ENCODE measurements around the gene WNT9B.

WNT9B gene, protein sequence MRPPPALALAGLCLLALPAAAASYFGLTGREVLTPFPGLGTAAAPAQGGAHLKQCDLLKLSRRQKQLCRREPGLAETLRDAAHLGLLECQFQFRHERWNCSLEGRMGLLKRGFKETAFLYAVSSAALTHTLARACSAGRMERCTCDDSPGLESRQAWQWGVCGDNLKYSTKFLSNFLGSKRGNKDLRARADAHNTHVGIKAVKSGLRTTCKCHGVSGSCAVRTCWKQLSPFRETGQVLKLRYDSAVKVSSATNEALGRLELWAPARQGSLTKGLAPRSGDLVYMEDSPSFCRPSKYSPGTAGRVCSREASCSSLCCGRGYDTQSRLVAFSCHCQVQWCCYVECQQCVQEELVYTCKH

DNA sequence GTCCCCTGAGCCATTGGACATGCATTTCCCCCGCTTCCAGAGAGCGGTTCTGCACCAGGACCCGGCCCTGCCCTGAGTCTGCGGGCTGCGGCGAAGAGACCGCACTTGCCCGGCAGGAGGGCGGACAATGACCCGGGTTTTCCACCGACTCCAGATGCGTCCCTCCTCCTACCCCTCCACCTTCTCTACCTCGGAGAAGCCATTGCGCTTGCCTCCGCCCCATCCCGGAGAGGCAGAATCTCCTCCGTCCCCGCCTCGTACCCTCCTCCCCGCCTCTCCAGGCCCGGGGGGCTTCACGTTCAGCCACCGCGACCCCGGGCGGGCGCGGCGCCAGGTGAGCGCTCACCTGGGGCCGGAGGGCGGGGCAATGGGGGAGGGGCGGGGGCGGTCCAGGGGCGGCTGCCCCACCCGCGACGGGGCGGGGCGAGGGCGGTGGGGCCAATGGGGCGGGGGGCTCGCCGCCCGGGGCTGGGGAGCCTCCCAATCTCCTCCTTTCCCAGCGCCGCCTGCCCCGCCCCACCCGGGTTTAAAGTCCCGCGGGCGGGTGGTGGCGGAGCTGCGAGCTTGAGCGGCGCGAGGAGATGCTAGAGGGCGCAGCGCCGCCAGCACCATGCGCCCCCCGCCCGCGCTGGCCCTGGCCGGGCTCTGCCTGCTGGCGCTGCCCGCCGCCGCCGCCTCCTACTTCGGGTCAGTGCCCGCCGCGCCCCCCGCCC is at the start of gene WNT9B:
Gene WNT9B, plus strand, starts transcription at position 555 of the 713 bp plus-strand sequence. Its CDS starts 56 bp downstream, at position 611.
- no peak for DNase-seq (ENCODE audit: low read depth, low spot score)

DNA sequence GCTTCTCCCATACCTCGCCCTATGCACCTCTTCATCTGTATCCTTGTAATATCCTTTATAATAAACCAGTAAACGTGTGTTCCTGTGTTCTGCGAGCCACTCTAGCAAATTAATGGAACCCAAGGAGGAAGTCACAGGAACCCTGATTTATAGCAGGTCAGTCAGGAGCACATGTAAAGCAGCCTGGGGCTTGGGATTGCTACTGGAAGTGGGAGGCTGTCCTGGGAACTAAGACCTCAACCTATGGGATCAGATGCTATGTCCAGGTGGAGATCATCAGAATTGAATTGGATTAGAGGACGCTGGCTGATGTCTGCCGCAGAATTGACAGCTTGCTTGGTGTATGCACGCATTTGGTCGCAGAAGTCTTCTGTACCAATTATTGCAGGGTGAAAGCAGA is 48.6 kb upstream of the WNT9B start:
- DNase-seq (ENCODE audit: low read depth, low spot score): no peak

DNA sequence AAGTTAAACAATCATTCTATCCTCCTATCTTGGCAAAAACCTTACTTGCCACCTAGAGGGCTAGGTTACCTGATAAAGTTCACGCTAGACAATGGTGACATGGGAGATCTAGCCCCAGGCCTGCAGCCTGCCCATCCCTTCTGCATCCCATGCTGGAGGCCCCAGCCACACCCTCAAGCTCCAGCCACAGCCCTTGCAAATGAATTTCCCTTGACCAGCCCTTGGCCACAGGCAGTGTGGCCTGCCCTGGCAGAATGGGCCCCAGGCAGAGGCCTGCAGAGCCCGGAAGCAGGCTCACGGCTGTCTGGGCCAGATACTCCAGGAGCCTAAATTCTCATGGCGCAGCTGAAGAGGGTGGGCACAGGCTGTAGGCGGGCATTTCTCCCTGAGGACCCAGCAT is 47.8 kb upstream of the WNT9B start:
- no peak for DNase-seq (ENCODE audit: low read depth, low spot score)

DNA sequence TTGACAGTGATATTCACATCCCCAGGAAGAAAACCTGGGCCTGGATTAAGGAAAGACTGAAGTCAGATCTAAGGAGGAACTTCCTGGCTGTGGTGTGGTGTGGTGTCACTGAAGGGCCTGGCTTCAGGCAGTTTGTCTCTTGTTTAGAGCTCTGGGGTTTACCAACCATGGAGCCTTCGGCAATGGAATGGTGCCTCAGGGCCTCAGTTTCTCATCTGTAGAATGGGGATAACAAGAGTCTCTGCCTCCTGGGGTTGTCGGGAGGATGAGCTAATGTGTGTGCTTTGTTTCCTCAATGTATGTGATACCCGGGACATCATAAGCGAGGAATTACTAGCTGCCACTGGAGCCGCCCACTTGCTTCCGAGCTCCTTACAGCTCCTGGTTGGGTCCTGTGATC is 45.6 kb upstream of the WNT9B start:
- DNase-seq (ENCODE audit: low read depth, low spot score): no peak

DNA sequence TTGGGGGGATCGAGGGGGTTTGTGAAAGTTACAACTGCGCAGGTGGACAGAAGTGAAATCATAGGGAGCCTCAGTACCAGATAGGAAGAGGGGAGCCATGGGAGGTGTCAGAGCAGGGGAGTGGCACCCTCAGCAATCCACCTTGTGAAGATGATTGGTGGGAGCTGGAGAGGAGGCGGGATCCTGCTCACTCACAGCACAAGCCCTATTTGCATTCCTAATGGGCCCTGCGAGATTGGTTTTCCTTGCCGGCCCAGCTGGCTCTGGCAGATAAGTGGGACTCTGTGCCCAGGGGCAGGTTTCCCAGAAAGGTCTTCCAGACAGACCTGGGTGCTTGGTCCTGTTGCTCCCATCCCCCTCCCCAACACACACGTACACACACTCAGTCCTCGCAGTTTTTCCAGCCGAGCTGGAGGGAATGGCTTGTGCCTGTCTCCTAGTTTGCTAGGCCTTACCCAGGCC is 42.2 kb upstream of the WNT9B start:
- no peak for DNase-seq (ENCODE audit: low read depth, low spot score)

DNA sequence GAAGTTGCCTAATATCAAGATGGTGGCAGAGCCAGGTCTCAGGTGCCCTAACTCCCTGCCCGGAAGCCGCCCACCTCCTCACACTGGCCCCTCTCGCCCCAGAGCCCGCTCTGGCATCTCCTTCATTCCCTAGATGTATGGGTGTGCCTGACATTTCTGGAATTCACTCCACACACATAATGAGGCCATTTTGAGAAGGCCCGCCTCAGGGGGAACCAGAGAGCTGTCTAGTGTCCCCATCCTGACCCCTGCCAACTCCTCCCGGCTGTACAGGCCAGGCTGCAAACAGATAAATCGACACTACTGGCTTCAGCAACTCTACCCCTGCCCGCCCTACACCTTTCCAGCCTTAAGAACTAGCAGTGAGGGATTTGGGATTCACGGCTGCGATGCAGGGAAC is 40.5 kb upstream of the WNT9B start:
- no peak for DNase-seq (ENCODE audit: low read depth, low spot score)

DNA sequence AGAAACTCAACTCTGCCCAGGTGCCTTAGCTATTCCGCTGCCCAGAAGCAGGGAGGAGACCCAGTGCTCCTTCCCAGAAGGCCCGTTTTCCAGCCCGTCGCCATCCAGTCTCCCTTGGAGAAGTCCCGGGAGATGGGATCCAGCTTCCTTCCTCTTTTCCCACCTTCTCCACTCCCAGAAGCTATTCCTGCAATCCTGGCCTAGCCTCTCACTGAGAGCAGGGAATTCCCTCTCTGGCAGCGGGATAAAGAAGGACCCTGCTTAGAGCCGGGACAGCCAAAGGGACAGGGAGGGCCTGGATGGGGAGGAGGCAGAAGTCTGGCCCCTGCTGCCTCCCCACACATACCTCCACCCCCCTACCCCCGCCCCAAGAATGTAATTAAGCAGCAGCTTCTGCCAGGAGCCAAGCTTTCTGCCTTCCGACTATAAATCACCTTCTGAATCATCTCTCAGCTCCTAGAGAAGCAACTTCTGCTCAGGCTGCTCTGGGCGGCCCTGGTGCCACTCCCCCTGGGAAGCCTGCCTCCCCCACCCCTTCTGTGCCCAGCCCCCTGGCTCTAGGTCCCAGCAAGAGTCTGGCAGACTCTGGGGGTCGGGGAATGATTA is 39.3 kb upstream of the WNT9B start:
- DNase-seq (ENCODE audit: low read depth, low spot score): no peak

DNA sequence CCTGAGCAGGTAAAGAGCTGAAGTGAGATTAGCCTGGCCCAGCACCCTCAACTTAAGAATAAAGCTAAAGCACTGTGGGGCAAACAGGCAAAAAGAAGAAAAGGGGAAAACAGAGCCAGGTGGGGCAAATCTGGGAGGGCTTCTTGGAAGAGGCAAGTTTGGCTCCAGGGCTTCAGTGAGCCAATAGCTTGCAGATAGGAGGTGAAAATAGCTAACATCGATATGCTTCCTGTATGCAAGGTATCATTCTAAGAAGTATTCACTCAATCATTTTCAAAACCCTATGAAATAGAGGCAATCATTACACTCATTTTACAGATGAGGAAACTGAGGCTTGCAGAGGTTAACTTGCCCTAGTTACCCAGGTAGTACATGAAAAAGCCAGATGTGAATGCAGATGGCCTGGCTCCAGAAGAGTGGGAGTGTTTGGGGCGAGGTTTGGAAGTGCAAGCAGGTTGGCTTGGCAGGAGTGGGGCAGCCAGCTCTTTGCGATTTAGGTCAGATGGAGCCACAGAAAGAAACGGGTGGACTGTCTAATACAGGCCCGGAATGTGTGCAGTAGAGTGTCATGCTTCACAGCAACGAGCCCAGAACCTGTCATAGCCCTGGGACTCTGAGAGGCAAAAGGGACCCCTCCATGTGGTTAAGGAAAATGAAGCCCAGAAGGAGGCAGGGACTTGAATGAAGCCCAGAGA is 38.6 kb upstream of the WNT9B start:
- no peak for DNase-seq (ENCODE audit: low read depth, low spot score)

DNA sequence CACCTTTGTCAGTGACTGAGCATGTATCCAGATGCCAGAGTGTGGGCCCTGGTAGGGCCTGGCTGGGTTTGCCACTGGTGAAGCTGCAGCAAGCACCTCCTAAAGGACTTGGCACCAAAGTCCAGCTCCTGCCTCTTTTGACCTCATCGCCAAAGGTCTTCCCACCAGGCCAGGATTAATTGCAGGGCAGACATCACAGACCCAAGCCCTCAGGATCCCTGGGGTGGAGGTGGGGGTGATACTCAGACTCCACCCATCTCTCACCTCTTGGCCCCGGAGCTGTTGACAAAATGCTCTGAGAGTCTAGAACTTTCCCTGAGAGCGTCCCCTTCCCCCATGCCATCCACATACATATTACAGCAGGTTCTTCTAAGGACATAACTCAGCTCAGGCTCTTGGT is 37.5 kb upstream of the WNT9B start:
- no peak for DNase-seq (ENCODE audit: low read depth, low spot score)

DNA sequence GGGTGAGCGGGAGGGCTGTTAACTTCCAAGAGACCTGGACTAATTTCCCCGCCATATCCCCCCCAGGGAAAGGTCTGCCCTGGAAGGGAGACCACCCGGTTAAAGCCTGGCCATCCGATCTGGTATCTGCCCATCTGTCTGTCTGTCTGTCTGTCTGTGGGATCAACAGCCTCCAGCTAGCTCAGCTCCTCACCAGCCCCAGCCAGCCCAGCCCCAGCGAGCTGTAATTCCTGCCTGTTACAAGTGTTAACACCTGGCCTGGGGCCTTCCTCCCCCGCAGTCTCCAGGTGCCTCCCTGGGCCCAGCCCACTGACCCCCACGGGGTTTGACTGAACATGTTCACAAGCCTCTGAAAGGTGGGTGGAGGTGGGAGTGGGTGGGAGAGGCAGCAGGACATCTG is 36.9 kb upstream of the WNT9B start:
- no peak for DNase-seq (ENCODE audit: low read depth, low spot score)

DNA sequence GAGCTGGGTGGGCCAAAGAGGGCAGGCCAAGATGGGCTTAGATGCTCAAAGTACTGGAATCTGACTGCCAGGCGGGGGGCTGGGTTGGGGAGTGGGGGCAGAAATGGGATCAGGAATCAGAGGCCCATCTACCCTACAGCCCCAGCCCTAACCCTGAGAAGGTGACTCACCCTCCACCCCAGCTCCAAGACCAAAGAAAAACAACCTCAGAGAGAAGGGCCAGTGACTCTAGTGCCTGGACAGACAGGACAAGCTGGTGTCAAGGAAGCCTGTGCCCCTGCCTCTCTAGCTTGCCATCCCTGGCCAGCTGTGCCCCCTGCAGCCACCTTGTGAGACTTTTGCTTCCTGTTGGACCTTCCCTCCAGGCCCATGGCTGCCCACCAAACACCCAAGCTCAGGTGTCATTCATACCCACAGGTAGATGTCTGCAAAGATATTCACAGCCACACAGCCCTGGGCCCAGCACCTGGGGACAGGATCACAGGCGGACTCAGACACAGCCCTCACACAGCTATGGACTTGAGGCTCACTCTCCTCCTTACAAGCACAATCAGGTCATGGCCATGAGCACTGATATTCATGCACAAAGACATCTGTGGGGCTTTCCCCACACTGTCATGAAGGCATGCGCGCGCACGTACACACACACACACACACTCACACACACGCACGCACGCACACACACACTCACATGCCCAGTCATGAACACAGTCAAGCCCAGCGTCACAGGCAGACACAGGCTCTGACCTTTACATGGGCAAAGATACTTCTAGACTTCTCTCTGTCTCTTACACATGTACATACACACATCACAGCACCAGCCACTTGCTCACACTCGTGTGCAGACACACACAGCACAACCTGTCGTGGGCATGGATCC is 35.7 kb upstream of the WNT9B start:
- DNase-seq (ENCODE audit: low read depth, low spot score): no peak

DNA sequence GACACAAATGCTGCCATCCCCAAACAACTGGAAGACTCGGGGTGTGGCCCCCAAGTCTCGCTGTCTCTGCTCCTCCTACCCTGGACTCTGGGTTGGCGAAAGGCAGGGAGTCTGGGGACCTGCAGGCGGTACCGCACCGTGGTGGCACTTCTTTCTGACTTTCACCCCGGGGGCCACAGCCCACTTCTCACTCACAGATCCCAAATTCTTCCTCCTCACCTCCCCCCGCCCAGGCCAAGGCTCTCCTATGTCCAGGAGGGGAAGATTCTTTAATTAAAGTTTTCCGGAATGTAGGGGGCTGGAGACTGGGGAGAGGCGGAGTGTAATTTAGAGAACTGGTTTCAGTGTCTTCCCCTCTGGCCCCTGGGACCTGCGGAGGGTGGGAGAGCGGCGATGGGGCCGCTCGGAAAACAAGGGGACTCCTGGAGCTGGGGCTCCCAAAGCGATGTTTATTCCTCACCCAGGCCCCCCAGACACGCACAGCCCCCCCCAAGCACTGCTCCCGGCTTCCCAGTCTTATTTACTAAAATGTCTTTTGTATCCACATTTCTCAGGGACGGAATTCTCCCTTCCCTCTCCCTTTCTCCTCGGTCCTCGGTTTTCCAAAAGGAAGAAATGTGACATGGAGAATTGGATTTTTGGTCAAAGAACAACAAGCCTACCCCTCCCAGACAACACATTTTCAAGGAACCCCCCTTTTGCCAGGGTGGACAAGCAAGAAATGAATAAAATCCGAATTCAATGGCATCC is 34.1 kb upstream of the WNT9B start:
- no peak for DNase-seq (ENCODE audit: low read depth, low spot score)

DNA sequence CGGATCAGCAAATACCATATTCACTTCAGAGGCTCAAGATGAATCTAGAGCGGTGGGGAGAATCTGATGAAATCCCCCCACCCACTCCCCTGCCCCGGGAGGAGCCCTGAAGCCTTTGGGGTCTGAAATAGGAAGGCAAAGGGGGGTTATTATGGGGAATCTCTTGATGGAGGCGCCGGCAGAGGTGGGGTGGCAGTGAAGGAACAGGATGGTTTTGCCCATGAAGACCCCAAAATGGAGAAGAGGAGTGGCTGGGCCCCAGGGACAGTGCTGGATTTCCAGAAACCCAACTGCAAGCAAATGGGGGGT is 33.5 kb upstream of the WNT9B start:
- DNase-seq (ENCODE audit: low read depth, low spot score): no peak

DNA sequence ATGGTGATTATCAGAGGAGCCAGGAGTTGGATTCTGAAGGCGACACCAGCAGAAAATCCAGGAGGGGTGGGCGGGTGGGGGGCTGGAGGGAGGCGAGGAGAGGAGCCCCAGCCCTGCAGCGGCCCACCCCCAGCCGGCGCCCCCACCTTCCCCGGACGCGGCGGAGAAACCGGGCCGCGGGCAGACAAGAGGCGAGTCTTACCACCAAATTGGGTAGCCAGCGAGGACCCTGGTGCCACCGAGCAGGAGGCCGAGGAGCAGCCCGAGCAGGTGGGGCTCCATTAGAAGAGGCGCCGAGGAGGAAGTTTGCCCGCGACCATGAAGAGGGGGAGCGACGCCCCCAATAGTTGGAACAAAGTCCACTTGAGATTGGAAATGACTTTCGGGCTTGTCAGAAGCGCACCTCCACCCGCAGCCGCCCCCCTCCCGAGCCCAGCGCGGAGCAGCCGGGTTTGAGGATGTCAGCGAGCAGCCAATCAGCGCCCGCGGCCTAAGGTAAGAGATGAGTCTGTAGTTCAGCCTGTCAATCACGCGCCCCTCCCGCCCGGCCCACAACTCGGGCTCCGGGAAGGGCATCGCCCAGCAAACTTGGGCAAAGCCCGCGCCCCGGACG is 33.0 kb upstream of the WNT9B start, which contains the start of gene WNT3:
Gene WNT3, minus strand, starts transcription at position 377 of the 613 bp plus-strand sequence. Its CDS starts 95 bp downstream, at position 282.
- no peak for DNase-seq (ENCODE audit: low read depth, low spot score)

DNA sequence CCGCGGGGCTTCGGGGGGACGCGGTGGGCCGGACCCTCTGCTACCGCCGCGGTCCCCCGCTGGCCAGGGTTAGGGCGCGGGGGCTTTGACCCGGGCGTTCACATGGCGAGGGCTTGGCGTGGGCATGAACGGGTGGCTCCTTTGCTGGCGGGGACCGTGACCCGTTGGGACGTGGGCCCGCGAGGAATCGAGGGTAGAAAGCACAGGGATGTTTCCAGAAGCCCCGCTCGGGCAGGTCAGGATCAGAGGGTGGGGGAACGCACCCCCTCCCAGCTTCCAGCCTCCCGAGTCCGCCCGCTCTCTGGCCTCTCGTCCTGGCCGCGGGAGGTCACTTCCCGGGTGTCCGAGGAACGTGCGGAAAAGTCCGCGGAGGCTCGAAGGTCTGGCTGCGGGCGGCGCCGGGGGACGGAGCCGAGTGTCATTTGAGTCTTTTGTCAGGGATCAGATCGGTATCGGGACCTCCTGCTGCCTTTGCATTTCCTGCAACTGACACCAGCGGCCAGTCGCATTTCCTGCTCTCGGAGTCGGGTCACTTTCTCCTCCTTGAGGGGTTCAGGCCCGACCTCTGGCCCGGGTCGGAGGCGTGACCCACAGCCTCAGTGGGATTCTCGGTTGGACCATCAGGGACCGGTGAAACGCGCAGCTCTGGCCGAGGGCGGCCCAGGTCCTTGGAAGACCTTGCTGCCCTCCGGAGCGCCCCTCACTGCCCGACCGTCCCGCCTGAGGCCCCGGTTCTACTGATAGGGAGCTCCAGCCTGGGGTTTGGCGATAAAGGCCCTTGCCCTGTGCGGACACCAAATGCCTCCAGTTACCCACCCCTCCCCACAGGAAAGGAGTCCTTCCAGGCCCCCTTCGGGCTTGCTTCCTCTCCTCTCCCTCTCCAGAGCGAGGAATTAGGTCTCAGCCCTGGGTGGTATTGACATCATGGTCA is 32.2 kb upstream of the WNT9B start:
- no peak for DNase-seq (ENCODE audit: low read depth, low spot score)

DNA sequence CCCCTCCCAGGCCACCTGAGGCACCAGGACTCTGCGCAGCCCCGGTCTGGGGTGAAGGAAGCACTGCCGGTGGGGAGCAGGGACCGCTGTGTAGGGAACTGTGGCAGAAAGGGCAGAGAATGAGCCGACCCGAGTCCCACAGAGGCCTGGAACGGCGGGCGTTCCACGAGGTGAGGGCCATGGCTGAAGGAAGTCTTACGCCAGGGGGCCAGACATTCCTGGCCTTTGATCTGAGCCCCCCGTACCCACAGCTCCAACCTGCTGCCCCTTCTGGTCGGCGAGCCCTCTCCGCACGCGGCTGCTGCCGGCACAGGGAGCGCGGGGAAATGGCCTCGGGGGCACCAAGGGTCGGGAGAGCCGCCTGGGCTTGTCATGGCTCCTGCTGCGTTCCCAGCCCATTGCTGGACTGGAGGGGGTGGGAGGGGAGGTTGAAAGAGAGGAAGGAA is 31.5 kb upstream of the WNT9B start:
- no peak for DNase-seq (ENCODE audit: low read depth, low spot score)

DNA sequence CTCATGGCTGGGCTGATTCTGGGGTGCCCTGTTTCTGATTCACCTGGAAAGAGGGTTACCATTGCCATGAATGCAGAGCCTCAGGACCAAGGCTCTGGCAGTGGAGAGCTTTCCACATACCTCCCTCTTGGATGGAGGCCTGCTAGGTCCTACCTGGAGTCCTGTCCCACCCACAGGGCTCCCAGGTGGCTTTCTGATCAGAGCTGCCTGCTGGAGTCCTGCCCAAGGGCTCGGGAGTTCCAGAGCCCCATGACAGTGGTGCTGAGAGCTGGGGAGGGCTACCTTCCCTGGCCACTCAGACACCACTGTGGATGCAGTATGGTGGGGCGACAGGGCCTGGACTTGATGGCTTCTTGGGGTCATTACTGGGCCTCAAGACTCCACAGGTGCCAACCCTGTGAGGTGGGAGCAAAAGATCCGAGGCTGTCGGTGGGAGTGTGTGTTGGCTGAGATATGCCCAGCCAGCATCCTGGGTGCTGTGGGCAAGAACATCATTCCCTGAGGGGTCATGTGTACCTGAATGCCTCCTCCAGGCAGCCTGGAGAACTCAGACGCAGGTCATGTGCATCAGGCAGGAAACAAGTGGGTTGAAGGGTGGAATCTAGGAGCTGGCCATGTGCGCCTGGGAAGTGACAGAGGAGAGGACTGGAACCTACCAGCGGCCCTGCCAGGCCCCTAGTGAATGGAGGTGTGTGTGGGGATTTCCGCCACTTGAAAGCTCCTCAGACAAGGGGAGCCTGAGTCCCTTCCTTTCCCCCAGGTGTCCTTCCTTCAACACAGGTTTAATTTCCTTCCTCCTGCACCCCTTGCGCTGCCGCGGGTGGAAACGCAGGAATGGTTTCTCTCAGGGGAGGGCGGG is 30.6 kb upstream of the WNT9B start:
- no peak for DNase-seq (ENCODE audit: low read depth, low spot score)
